Coronary artery (tissue), 2 donors: ENCODE data around the gene TRIP13.

Experiments used
- DNase-seq: peaks from one replicate; pipeline ENCODE4 v3.0.0-alpha.2; 2017; ENCODE audit warnings: low spot score
- H3K27ac ChIP-seq, 2 donors: fragments of 200-600 bp; sonication (generic); one replicate each; pipeline ENCODE4 v1.5.1; 2016 to 2019
- H3K4me3 ChIP-seq: fragments of 200-600 bp; sonication (generic); 2 replicates; pipeline ENCODE4 v1.5.1; 2016; ENCODE audit warnings: mild to moderate bottlenecking, moderate library complexity
- TF ChIP-seq, protein P1 (sequence below): fragments of 200-600 bp; sonication (generic); IDR thresholded peaks from one replicate; pipeline ENCODE4 v1.5.1; 2019; ENCODE audit warnings: antibody characterized with exemption

The TRIP13 gene

DNA sequence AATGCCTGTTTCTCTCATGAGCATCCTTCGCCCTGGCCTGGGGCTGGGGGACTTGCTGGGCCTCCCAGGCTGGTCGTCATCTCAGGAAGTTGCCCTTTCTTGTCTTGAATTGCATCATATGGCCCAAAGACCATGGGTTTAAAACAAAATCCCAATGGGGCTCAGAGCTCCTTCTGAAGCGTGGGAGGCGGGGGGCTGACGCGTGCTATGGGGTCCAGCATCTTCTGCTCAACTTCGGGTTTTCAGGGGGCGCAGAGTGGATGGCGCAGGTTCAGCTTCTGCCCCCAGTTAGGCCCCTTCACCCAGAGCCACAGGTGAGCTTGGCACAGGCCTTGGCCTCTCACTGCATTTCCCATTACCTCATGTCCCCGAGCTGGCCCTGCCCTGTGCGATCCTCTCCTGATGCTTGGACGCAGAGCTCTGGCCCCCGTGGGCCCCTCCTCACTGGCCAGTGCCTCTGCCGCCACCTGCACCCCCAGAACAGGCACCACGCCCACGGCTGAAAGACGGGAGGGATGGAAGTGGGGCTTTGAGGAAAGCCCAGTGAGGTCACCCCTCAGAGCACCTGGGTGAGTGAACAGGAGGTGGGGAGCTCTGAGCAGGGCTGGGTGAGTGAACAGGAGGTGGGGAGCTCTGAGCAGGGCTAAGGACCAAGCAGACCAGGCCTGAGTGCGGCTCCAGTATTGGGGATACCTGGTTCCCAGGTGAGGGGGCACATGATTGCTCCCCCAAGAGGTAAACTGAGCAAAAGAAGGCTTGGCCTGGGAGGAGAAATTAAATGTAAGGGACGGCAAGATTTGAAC is 56.0 kb downstream of the TRIP13 start:
- Histone ChIP-seq H3K27ac (no peak overlapping the region), H3K4me3 (no peak overlapping the region)
- peak; percentile 64 for DNase-seq
- TF ChIP-seq, protein P1, sequence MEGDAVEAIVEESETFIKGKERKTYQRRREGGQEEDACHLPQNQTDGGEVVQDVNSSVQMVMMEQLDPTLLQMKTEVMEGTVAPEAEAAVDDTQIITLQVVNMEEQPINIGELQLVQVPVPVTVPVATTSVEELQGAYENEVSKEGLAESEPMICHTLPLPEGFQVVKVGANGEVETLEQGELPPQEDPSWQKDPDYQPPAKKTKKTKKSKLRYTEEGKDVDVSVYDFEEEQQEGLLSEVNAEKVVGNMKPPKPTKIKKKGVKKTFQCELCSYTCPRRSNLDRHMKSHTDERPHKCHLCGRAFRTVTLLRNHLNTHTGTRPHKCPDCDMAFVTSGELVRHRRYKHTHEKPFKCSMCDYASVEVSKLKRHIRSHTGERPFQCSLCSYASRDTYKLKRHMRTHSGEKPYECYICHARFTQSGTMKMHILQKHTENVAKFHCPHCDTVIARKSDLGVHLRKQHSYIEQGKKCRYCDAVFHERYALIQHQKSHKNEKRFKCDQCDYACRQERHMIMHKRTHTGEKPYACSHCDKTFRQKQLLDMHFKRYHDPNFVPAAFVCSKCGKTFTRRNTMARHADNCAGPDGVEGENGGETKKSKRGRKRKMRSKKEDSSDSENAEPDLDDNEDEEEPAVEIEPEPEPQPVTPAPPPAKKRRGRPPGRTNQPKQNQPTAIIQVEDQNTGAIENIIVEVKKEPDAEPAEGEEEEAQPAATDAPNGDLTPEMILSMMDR, result no peak

DNA sequence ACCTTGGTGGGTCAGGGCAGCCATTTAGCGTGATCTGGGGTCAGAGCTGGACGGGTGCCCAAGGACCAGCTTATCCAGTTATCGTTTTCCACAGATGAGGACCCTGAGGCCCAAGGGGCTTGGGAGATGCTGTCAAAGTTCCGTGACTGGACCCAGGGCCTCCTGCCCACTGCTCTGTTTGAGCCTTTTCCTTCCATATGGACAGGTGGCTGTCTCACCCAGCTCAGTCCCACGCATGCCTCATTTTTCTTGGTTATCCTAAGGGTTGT is 56.5 kb downstream of the TRIP13 start:
- H3K4me3 ChIP-seq, result no peak overlapping the region
- DNase-seq, result no peak
- TF ChIP-seq, protein P1, result no peak
- H3K27ac ChIP-seq, result no peak overlapping the region

DNA sequence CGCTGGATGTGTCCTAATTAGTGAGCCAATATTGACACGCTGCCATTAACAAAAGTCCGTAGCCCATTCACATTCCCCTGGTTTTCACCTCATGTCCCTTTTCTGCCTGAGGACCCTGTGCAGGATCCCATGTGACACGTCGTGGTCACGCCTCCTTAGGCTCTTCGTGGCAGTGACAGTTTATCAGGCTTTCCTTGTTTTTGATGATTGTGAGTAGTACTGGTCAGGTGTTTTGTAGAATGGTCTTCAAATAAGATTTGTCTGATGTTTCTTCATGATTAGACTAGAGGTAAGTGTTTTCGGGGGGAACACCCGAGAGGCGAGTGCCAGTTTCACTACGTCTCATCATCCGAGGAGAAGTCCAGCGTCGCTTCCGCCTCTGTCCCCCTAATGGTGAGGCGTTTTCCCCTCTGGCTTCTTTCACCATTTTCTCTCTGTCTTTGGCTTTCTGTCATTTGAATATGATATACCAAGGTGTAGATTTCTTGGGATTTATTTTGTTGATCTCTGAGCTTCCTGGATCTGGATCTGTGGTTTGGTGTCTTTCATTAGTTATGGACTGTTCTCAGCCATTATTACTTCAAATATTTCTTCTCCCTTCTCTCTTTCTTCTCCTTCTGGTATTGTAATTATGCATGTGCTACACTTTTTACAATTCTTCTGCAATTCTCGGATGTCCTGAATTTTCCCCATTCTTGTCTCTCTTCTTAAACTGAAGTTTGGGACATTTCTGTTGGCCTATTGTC is 57.3 kb downstream of the TRIP13 start:
- TF ChIP-seq, protein P1, result no peak
- no peak overlapping the region for H3K4me3 ChIP-seq
- no peak overlapping the region for H3K27ac ChIP-seq
- DNase-seq, result no peak

DNA sequence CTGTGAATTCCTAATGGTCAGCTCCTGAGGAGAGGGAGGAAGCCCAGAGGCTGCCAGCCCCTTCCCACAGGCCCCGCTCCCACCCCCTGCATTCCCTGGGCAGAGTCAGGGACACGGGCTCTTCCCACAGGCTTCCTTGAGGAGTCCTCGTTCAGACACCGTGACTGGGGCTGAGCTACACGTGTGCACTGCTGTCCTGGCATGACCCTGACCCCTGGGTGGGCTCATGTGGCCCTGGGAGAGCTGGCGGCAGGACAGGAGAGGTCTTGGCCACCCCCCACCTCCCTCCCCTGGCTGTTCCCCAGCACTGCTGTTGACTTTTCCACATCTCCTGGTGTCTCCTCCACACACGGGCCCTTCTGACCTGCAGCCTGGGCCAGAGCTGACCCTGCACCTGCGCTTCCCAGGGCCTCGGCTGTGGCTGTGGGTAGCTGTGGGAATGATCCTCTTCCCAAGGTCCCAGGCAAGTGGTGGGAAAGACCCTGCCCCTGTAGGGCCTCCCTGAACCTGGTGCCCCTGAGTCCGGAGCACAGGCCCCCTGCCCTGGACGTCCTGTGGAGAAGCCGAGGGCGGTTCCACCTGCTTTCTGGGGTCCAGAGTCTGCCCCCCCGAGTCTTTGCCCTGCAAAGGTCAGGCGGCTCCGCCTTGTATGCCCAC is 59.4 kb downstream of the TRIP13 start:
- Histone ChIP-seq H3K27ac (no peak overlapping the region), H3K4me3 (no peak overlapping the region)
- no peak for DNase-seq
- TF ChIP-seq, protein P1, result no peak

DNA sequence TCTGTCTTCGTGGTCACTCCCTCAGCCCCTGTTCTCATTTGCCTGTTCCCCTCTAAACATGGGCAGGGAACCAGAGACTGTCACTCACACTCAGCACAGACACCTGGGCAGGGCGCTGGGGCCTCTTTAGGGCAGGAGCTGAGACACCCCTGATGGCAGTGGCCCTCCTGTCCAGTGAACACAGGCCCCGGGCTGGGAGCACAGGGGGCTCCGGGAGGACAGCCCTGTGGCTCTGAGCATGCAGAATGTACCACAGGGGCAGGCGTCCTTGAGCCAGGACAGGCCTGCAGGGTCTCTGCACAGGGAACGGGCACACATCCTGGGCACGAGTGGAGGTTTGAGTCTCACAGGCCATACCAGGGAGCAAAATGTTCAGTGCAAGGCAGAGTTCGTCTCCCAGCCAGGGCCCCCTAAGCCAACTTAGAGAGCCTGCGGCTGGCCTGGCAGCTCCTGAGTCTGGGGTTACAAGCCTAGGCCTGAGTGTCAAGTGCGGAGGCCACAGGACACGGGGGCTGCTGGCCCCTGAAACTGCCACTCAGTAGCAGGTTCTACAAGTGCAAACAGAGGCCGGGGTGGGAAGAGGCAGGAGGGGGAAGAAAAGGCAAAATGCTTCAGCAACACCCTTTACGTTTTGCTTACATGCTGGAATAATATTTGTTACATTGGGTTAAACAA is 60.0 kb downstream of the TRIP13 start:
- no peak for DNase-seq
- no peak overlapping the region for H3K4me3 ChIP-seq
- H3K27ac ChIP-seq, result no peak overlapping the region
- TF ChIP-seq, protein P1, result no peak

DNA sequence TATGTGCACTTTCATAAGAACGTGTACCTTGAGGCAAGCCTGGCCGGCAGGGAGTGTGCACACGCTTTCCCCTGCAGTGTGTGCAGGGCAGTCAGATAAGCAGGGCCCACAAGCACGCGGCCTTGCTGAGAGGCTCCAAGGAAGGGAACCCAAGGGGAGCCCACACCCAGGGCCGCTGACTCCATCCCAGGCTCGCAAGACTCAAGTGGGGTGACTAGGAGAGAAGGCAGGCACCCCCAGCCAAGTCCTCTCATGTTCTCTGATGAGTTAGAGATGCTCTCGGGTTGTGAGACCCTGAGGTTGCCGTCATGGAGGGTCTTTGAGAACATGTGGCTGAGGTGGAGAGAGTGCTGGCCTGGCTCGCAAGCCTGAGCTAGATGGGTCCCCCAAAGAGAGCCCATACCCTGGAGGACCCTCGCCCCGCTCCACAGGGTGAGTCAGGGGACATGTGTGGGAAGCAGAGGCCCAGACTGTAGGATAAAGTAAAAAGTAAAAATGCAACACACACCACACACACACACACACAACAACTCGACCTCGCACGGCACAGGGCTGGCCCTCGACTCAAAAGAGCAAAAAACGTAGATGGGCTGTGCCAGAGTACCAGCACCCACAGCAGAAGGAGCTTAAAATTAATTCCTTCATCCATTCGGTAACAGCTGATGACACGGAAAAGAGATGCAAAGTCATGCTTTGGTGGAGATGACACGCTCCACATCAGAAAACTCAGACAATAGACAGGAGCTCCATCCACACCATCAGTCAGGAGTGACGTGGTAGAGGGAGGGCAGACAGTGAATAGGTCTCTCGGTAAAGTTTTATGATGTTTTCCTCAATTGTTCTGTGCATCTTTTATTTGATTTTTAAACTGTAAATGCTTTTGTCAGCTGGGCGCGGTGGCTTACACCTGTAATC is 61.1 kb downstream of the TRIP13 start:
- DNase-seq, result peak; percentile 47
- TF ChIP-seq, protein P1, result no peak
- Histone ChIP-seq H3K27ac (no peak overlapping the region), H3K4me3 (no peak overlapping the region)
